Mesenchymal stem cell (in vitro differentiated cells and primary cell): ENCODE measurements around the gene LRP4.

Source experiments
- DNase-seq: peaks from one replicate; pipeline ENCODE4 v3.0.0-alpha.2; 2013
- H2AFZ ChIP-seq: one replicate; pipeline ENCODE4 v1.6.1; 2013; ENCODE audit warnings: low read depth, mild to moderate bottlenecking, control low read depth, inconsistent platforms, low read length, moderate library complexity
- H2AK5ac ChIP-seq: 2 replicates; pipeline ENCODE4 v1.6.1; 2013; ENCODE audit warnings: low read length, moderate library complexity, mild to moderate bottlenecking, inconsistent platforms; ENCODE audit not compliant: severe bottlenecking
- H2BK120ac ChIP-seq: one replicate; pipeline ENCODE4 v1.6.1; 2013; ENCODE audit warnings: low read depth, mild to moderate bottlenecking, inconsistent platforms, low read length, moderate library complexity
- H2BK12ac ChIP-seq, 2 experiments: one replicate each; pipeline ENCODE4 v1.6.1; 2013; ENCODE audit warnings: inconsistent platforms in 2 of 2, low read length in 2 of 2, mild to moderate bottlenecking in 2 of 2, moderate library complexity in 2 of 2, control low read depth in 1 of 2
- H2BK15ac ChIP-seq: one replicate; pipeline ENCODE4 v1.6.1; 2013; ENCODE audit warnings: mild to moderate bottlenecking, low read depth, inconsistent platforms; ENCODE audit not compliant: poor library complexity, severe bottlenecking
- H2BK5ac ChIP-seq: 2 replicates; pipeline ENCODE4 v1.6.1; 2013; ENCODE audit warnings: low read depth, mild to moderate bottlenecking, low read length, control low read depth, inconsistent platforms; ENCODE audit not compliant: poor library complexity, severe bottlenecking
- H3K14ac ChIP-seq, 2 experiments: one replicate each; pipeline ENCODE4 v1.6.1; 2013; ENCODE audit warnings: inconsistent platforms in 2 of 2, low read length in 2 of 2, control low read depth in 1 of 2, mild to moderate bottlenecking in 1 of 2, moderate library complexity in 1 of 2
- H3K18ac ChIP-seq, 2 experiments: one replicate each; pipeline ENCODE4 v1.6.1; 2013; ENCODE audit warnings: inconsistent platforms in 2 of 2, low read length in 2 of 2, control low read depth in 1 of 2, low read depth in 1 of 2, mild to moderate bottlenecking in 1 of 2
- H3K23ac ChIP-seq, 2 experiments: one replicate each; pipeline ENCODE4 v1.6.1; 2013; ENCODE audit warnings: inconsistent platforms in 2 of 2, low read length in 2 of 2, mild to moderate bottlenecking in 2 of 2, moderate library complexity in 2 of 2, control low read depth in 1 of 2
- H3K27ac ChIP-seq: 2 replicates; pipeline ENCODE4 v1.5.1; 2013; ENCODE audit warnings: mild to moderate bottlenecking, moderate library complexity, low read length, control low read depth, inconsistent platforms; ENCODE audit not compliant: poor library complexity, severe bottlenecking
- H3K27me3 ChIP-seq, 2 experiments: 2 replicates each; pipeline versions ENCODE4 v1.6.1 to v1.7.0; 2013; ENCODE audit warnings: low read length in 2 of 2, mild to moderate bottlenecking in 2 of 2, moderate library complexity in 2 of 2, control low read depth in 1 of 2, inconsistent platforms in 1 of 2; ENCODE audit not compliant: control insufficient read depth in 1 of 2, insufficient read depth in 1 of 2
- H3K36me3 ChIP-seq, 2 experiments: 2 replicates each; pipeline versions ENCODE4 v1.6.1 to v1.7.0; 2013; ENCODE audit warnings: low read length in 2 of 2, control low read depth in 1 of 2, inconsistent platforms in 1 of 2, low read depth in 1 of 2, mild to moderate bottlenecking in 1 of 2; ENCODE audit not compliant: insufficient read depth in 2 of 2, control insufficient read depth in 1 of 2
- H3K4ac ChIP-seq, 2 experiments: one replicate each; pipeline ENCODE4 v1.6.1; 2013; ENCODE audit warnings: inconsistent platforms in 2 of 2, low read length in 2 of 2, mild to moderate bottlenecking in 2 of 2, moderate library complexity in 2 of 2, control low read depth in 1 of 2, low read depth in 1 of 2
- H3K4me1 ChIP-seq: 2 replicates; pipeline ENCODE4 v1.6.1; 2013; ENCODE audit warnings: low read depth, low read length, control low read depth; ENCODE audit not compliant: control insufficient read depth, insufficient read depth
- H3K4me2 ChIP-seq: 2 replicates; pipeline ENCODE4 v1.6.1; 2013; ENCODE audit warnings: low read length, mild to moderate bottlenecking, inconsistent platforms; ENCODE audit not compliant: poor library complexity, severe bottlenecking
- H3K4me3 ChIP-seq, 2 experiments: 2 replicates each; pipeline versions ENCODE4 v1.5.1 to v1.7.0; 2013; ENCODE audit warnings: low read length in 2 of 2, mild to moderate bottlenecking in 2 of 2, control low read depth in 1 of 2, low read depth in 1 of 2; ENCODE audit not compliant: insufficient read depth in 1 of 2
- H3K79me1 ChIP-seq: replicated peaks from 2 replicates; pipeline ENCODE4 v1.6.1; 2013; ENCODE audit warnings: mild to moderate bottlenecking, control low read depth, low read length, inconsistent platforms; ENCODE audit not compliant: poor library complexity, severe bottlenecking
- H3K9ac ChIP-seq: 2 replicates; pipeline ENCODE4 v1.7.0; 2013; ENCODE audit warnings: mild to moderate bottlenecking, low read length, moderate library complexity
- H3K9me3 ChIP-seq: 2 replicates; pipeline ENCODE4 v1.7.0; 2013; ENCODE audit warnings: mild to moderate bottlenecking, low read length; ENCODE audit not compliant: control insufficient read depth
- H4K8ac ChIP-seq: one replicate; pipeline ENCODE4 v1.6.1; 2013; ENCODE audit warnings: inconsistent platforms, mild to moderate bottlenecking, low read length, moderate library complexity
- H4K91ac ChIP-seq: one replicate; pipeline ENCODE4 v1.6.1; 2013; ENCODE audit warnings: mild to moderate bottlenecking, low read length, inconsistent platforms
- WGBS: methylation state at CpG from one replicate; pipeline ENCODE4 v1.1.7; 2013; ENCODE audit warnings: mixed read lengths; 5-methylcytosine and 5-hydroxymethylcytosine counted together

LRP4 gene

GRCh38 chr11:46920755-46921154 lies 2.4 kb upstream of the LRP4 start:
- Histone ChIP-seq H2AFZ (no peak overlapping the region), H4K8ac (peak overlapping the region; percentile 29), H3K27ac (peak overlapping the region; percentile 94), H2BK12ac (peak overlapping the region; percentile 21 to 66), H3K14ac (no peak overlapping the region), H3K4ac (peak overlapping the region in 1 of 2 experiments; percentile 83), H3K36me3 (no peaks in the 10 kb centered on the region), H2AK5ac (peak overlapping the region; percentile 77), H2BK15ac (no peak overlapping the region), H3K4me2 (peak overlapping the region; percentile 52), H3K27me3 (no peaks in the 10 kb centered on the region), H2BK5ac (peak overlapping the region; percentile 90), H3K9me3 (no peaks in the 10 kb centered on the region), H3K79me1 (no peaks in the 10 kb centered on the region), H3K4me1 (peaks cover 16% of the 10 kb centered on the region), H4K91ac (no peak overlapping the region), H3K18ac (peak overlapping the region; percentile 17 to 34), H2BK120ac (no peak overlapping the region), H3K9ac (peak overlapping the region; percentile 75), H3K4me3 (no peak overlapping the region), H3K23ac (no peak overlapping the region)
- peak; percentile 100 for DNase-seq
- 0% methylated on average over 4 of the region's 4 CpGs for WGBS

DNA sequence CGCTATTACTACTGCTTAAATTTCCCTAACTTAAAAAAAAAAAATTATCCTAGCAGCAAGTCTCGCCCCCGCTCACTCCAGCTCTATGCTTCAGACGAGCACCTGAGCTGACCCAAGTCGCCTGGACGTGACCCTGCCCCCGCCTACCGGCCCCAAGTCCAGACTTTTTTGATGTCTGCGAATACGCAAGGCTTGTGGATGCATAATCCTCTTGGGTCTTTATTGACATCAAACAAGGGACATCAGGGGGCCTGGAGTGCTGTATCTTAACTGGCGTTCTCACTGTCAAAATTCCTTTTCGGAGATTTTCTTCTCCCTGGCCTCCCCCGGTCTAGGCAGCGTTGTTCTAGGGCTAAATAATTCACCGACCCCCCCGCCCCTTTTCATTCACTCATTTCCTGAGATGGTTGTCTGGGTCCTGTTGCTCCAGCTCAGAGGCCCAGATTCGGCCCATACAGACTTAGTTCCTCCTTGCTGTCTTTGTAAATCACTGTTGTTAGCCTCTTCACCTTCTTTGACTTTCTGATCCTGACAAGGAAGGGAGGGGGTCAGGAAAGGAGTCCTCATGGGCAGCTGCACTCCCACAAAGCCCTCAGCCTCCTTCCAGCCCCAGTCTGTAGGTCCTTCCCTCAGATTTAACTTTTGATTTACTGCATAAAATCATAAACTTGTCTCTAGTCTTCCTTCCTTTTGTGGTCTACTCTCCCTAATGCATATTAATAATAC lies 601 bp upstream of the LRP4 start:
- Histone ChIP-seq H3K23ac (no peak overlapping the region), H3K4me2 (peak overlapping the region; percentile 77), H3K9ac (peak overlapping the region; percentile 70), H4K91ac (no peak overlapping the region), H2BK120ac (peak overlapping the region; percentile 71), H2BK5ac (no peak overlapping the region), H4K8ac (peak overlapping the region; percentile 41), H3K9me3 (no peaks in the 10 kb centered on the region), H3K27ac (no peak overlapping the region), H2AFZ (peak overlapping the region; percentile 55), H2BK12ac (peak overlapping the region; percentile 69 to 82), H2AK5ac (no peak overlapping the region), H3K4ac (peak overlapping the region in 1 of 2 experiments; percentile 76), H3K79me1 (no peaks in the 10 kb centered on the region), H3K4me3 (peak overlapping the region; percentile 69 to 79), H3K4me1 (peaks cover 20% of the 10 kb centered on the region), H3K27me3 (no peaks in the 10 kb centered on the region), H3K36me3 (no peaks in the 10 kb centered on the region), H3K14ac (peak overlapping the region in 1 of 2 experiments; percentile 57), H2BK15ac (peak overlapping the region; percentile 97), H3K18ac (peak overlapping the region; percentile 40 to 80)
- DNase-seq = peak; percentile 32
- WGBS = 7% methylated on average over 17 of the region's 17 CpGs

GRCh38 chr11:46917762-46918082 lies 628 bp downstream of the LRP4 start:
- Histone ChIP-seq H2BK5ac (no peak overlapping the region), H3K9ac (peak overlapping the region; percentile 84), H2AFZ (peak overlapping the region; percentile 69), H3K18ac (peak overlapping the region; percentile 50 to 71), H4K91ac (no peak overlapping the region), H3K79me1 (peaks cover 6% of the 10 kb centered on the region), H3K36me3 (no peaks in the 10 kb centered on the region), H2BK12ac (peak overlapping the region in 1 of 2 experiments; percentile 72), H2BK15ac (peak overlapping the region; percentile 97), H3K9me3 (no peaks in the 10 kb centered on the region), H3K23ac (no peak overlapping the region), H2BK120ac (peak overlapping the region; percentile 90), H4K8ac (peak overlapping the region; percentile 66), H2AK5ac (no peak overlapping the region), H3K14ac (peak overlapping the region in 1 of 2 experiments; percentile 44), H3K4me1 (peaks cover 28% of the 10 kb centered on the region), H3K27ac (no peak overlapping the region), H3K4ac (peak overlapping the region; percentile 34 to 80), H3K27me3 (no peaks in the 10 kb centered on the region), H3K4me3 (peak overlapping the region; percentile 77 to 79), H3K4me2 (peak overlapping the region; percentile 76)
- 0% methylated on average over 18 of the region's 22 CpGs for WGBS
- DNase-seq = no peak

GRCh38 chr11:46917109-46917761 lies 1.1 kb downstream of the LRP4 start:
- peak overlapping the region; percentile 76 for H3K4me2 ChIP-seq
- DNase-seq = peak; percentile 18
- peak overlapping the region in 1 of 2 experiments; percentile 63 for H3K14ac ChIP-seq
- H4K8ac ChIP-seq = peak overlapping the region; percentile 19
- peak overlapping the region; percentile 70 for H3K27ac ChIP-seq
- no peaks in the 10 kb centered on the region for H3K27me3 ChIP-seq
- H2BK15ac ChIP-seq = no peak overlapping the region
- no peak overlapping the region for H2AFZ ChIP-seq
- H2BK5ac ChIP-seq = peak overlapping the region; percentile 8
- H3K23ac ChIP-seq = no peak overlapping the region
- no peaks in the 10 kb centered on the region for H3K36me3 ChIP-seq
- H3K4me1 ChIP-seq = peaks cover 33% of the 10 kb centered on the region
- H3K18ac ChIP-seq = peak overlapping the region; percentile 50 to 71
- H2AK5ac ChIP-seq = no peak overlapping the region
- H3K4ac ChIP-seq = peak overlapping the region; percentile 34 to 57
- H3K4me3 ChIP-seq = peak overlapping the region; percentile 77 to 79
- H2BK120ac ChIP-seq = peak overlapping the region; percentile 80
- H4K91ac ChIP-seq = no peak overlapping the region
- under 1% methylated on average over 31 of the region's 31 CpGs for WGBS
- H3K9me3 ChIP-seq = no peaks in the 10 kb centered on the region
- peaks cover 8% of the 10 kb centered on the region for H3K79me1 ChIP-seq
- H3K9ac ChIP-seq = peak overlapping the region; percentile 84
- peak overlapping the region in 1 of 2 experiments; percentile 72 for H2BK12ac ChIP-seq
